A549 (cell line): Measurements from ENCODE around the gene MX2. TPM values are rescaled to one million over a fixed set of nuclear protein-coding genes. Genes with fewer than 3 reads are reported as not detected.

Source experiments
- ATAC-seq, 2 experiments: fragments of 200-7000 bp in 1 of 2; fragments of >200 bp in 1 of 2; cut with Nextera tagmentation in 1 of 2; cut with Tn5 transposase in 1 of 2; 3 replicates each; pipeline versions ENCODE4 v1.8.0 to v1.9.1; 2018 to 2020; ENCODE audit warnings: mild to moderate bottlenecking in 1 of 2, moderate library complexity in 1 of 2
- CTCF ChIA-PET: fragments of 300-600 bp; sonication (Branson Sonifier 250); formaldehyde crosslinking; extraction: SDS; loops from one replicate; lab custom pipeline; 2021; ENCODE audit warnings: antibody characterized with exemption, inconsistent platforms; lab: Yijun Ruan, JAX
- POLR2A ChIA-PET: fragments of 350-600 bp; formaldehyde crosslinking; extraction: SDS; loops from one replicate; lab custom pipeline; 2021; ENCODE audit warnings: antibody characterized with exemption, inconsistent platforms; lab: Yijun Ruan, JAX
- DNase-seq, 2 experiments: peaks; one replicate each; pipeline versions ENCODE4 v3.0.0 to v3.0.0-alpha.2; 2011 to 2016; ENCODE audit warnings: low read depth in 1 of 2, low spot score in 1 of 2
- FAIRE-seq: peaks from 2 replicates; lab custom pipeline; 2011; peaks lifted over from hg19 to GRCh38; lab: Jason Lieb, UNC
- H3K27ac ChIP-seq, 2 experiments: fragments of >200 bp; sonication (Bioruptor Twin); formaldehyde crosslinking; 3 replicates each; pipeline ENCODE4 v1.5.1; 2016 to 2017
- H3K4me1 ChIP-seq: fragments of >200 bp; sonication (Bioruptor Twin); formaldehyde crosslinking; 3 replicates; pipeline ENCODE4 v1.6.1; 2016
- H3K4me2 ChIP-seq: fragments of >200 bp; sonication (Bioruptor Twin); formaldehyde crosslinking; 3 replicates; pipeline ENCODE4 v1.6.1; 2016
- H3K4me3 ChIP-seq: fragments of >200 bp; sonication (Bioruptor Twin); formaldehyde crosslinking; 3 replicates; pipeline ENCODE4 v1.5.1; 2016
- H3K9me3 ChIP-seq: fragments of >200 bp; sonication (Bioruptor Twin); formaldehyde crosslinking; 3 replicates; pipeline ENCODE4 v1.6.1; 2016
- CBX2 ChIP-seq: fragments of 200-600 bp; sonication (generic); IDR thresholded peaks from 2 replicates; pipeline ENCODE4 v1.6.1; 2016; ENCODE audit warnings: low read depth, mild to moderate bottlenecking, borderline replicate concordance
- CHD2 ChIP-seq: fragments of 150-350 bp; IDR thresholded peaks from 2 replicates; pipeline ENCODE4 v1.6.1; 2014; ENCODE audit warnings: low read length; ENCODE audit not compliant: partially characterized antibody
- EHF ChIP-seq: fragments of 250-450 bp; sonication (Bioruptor Pico); IDR thresholded peaks from 2 replicates; pipeline ENCODE4 v1.5.0; 2020; ENCODE audit warnings: mild to moderate bottlenecking
- ESRRA ChIP-seq: fragments of 150-350 bp; IDR thresholded peaks from 2 replicates; pipeline ENCODE4 v1.6.1; 2014; ENCODE audit warnings: mild to moderate bottlenecking, low read length, borderline replicate concordance
- FOSB ChIP-seq: fragments of 250-450 bp; sonication (Bioruptor Pico); IDR thresholded peaks from 2 replicates; pipeline ENCODE4 v1.5.0; 2020; ENCODE audit warnings: mild to moderate bottlenecking, moderate library complexity
- FOXS1 ChIP-seq: fragments of 250-450 bp; sonication (Bioruptor Pico); IDR thresholded peaks from 2 replicates; pipeline ENCODE4 v1.5.0; 2020; ENCODE audit warnings: mild to moderate bottlenecking, moderate library complexity
- GATA3 ChIP-seq: IDR thresholded peaks from 2 replicates; pipeline ENCODE4 v1.6.1; 2012; ENCODE audit warnings: borderline replicate concordance
- HDAC2 ChIP-seq: fragments of 200-600 bp; sonication (generic); IDR thresholded peaks from 2 replicates; pipeline ENCODE4 v1.6.1; 2016
- HOXB5 ChIP-seq: fragments of 250-450 bp; sonication (Bioruptor Pico); IDR thresholded peaks from 2 replicates; pipeline ENCODE4 v1.5.0; 2020; ENCODE audit warnings: mild to moderate bottlenecking, moderate library complexity
- JUN ChIP-seq, 2 experiments: fragments of >200 bp; sonication (Bioruptor Twin); formaldehyde crosslinking; IDR thresholded peaks; 2 replicates in 1 of 2; 3 replicates in 1 of 2; pipeline ENCODE4 v1.6.1; 2016 to 2017
- KDM1A ChIP-seq: fragments of 200-600 bp; sonication (generic); IDR thresholded peaks from 2 replicates; pipeline ENCODE4 v1.6.1; 2016; ENCODE audit warnings: low read depth, mild to moderate bottlenecking
- MAFK ChIP-seq: fragments of 450-650 bp; IDR thresholded peaks from 2 replicates; pipeline ENCODE4 v1.6.1; 2014; ENCODE audit not compliant: partially characterized antibody
- NFE2L2 ChIP-seq: fragments of 150-350 bp; conservative IDR thresholded peaks from 2 replicates; pipeline ENCODE4 v1.6.1; 2014; ENCODE audit warnings: low read length
- NR3C1 ChIP-seq: fragments of >200 bp; sonication (Bioruptor Twin); formaldehyde crosslinking; IDR thresholded peaks from 3 replicates; pipeline ENCODE4 v1.6.1; 2017
- RAD21 ChIP-seq, 2 experiments: fragments of >200 bp in 1 of 2; sonication (Bioruptor Twin) in 1 of 2; formaldehyde crosslinking in 1 of 2; IDR thresholded peaks in 1 of 2; conservative IDR thresholded peaks in 1 of 2; 2 replicates in 1 of 2; 3 replicates in 1 of 2; pipeline ENCODE4 v1.6.1; 2012 to 2018; ENCODE audit warnings: inconsistent platforms in 1 of 2
- RARB ChIP-seq: fragments of 250-450 bp; sonication (Bioruptor Pico); IDR thresholded peaks from 2 replicates; pipeline ENCODE4 v1.8.0; 2021; ENCODE audit warnings: mild to moderate bottlenecking, moderate library complexity
- RFX5 ChIP-seq: fragments of 450-650 bp; IDR thresholded peaks from 2 replicates; pipeline ENCODE4 v1.7.1; 2014; ENCODE audit warnings: antibody characterized with exemption, mild to moderate bottlenecking, moderate library complexity
- SMC3 ChIP-seq: fragments of >200 bp; sonication (Bioruptor Twin); formaldehyde crosslinking; IDR thresholded peaks from 3 replicates; pipeline ENCODE4 v1.6.1; 2018; ENCODE audit warnings: inconsistent platforms
- SREBF2 ChIP-seq: fragments of 450-650 bp; IDR thresholded peaks from 2 replicates; pipeline ENCODE4 v1.6.1; 2014; ENCODE audit warnings: mild to moderate bottlenecking, moderate library complexity
- ZFP36 ChIP-seq: fragments of 450-650 bp; IDR thresholded peaks from 2 replicates; pipeline ENCODE4 v1.6.1; 2014; ENCODE audit warnings: borderline replicate concordance; ENCODE audit not compliant: partially characterized antibody
- WGBS: methylation state at CpG from one replicate; pipeline ENCODE4 v1.1.6; 2017; ENCODE audit errors: missing lambda C conversion rate; 5-methylcytosine and 5-hydroxymethylcytosine counted together
- polyA plus RNA-seq, 4 experiments: library from polyadenylated mRNA; depleted of rRNA in 3 of 4; stranded (reverse); fragments of >200 nt; fragmentation: RNase III in 1 of 4; extraction: RNeasy Plus Mini Kit Qiagen cat#74134 plus additional on column Dnase treatment in 1 of 4; gene quantifications; 2 replicates in 3 of 4; 3 replicates in 1 of 4; pipeline ENCODE4 v1.2.3, GENCODE V29; 2011 to 2017
- TF ChIP-seq, protein P1 (sequence below): fragments of 250-450 bp; sonication (Bioruptor Pico); IDR thresholded peaks from 2 replicates; pipeline ENCODE4 v1.5.0; 2021; ENCODE audit warnings: mild to moderate bottlenecking, moderate library complexity, borderline replicate concordance
- TF ChIP-seq, protein P2 (sequence below): fragments of >200 bp; sonication (Bioruptor Twin); formaldehyde crosslinking; IDR thresholded peaks from 3 replicates; pipeline ENCODE4 v1.6.1; 2016
- TF ChIP-seq, protein P3 (sequence below): fragments of 150-350 bp; IDR thresholded peaks from 2 replicates; pipeline ENCODE4 v1.6.1; 2014; ENCODE audit warnings: low read depth, mild to moderate bottlenecking, low read length

The MX2 gene
- polyA plus RNA-seq, 2 of the 4 experiments (the other 2 are of a cell fraction): not detected

DNA sequence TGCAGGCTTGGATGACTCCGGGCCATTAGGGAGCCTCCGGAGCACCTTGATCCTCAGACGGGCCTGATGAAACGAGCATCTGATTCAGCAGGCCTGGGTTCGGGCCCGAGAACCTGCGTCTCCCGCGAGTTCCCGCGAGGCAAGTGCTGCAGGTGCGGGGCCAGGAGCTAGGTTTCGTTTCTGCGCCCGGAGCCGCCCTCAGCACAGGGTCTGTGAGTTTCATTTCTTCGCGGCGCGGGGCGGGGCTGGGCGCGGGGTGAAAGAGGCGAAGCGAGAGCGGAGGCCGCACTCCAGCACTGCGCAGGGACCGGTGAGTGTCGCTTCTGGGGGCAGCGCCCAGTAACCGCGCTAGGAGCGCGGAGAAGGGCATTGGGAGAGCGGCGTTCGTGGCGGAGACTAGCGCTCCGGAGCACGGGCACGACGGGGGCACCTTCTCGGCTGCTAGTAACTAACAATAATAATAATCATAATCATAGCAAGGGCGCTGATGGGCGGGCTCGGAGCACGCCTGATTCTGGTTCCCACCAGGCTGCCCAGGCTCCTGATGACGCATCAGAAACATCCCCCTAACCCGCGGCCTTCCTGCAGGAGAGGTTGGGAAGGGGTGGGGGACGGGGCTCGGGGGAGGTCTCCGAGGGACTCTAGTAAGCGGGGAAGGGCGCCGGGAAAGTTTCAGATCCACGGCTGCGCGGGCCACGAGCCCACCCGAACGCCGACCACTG is 64.3 kb downstream of the MX2 start, which contains the start of gene MX1:
Gene MX1 (plus strand): TSS at position 286 of the 722 bp plus-strand sequence. CDS start 5,832 bp downstream, outside the sequence.
- CTCF ChIA-PET: no interaction called here
- H3K9me3 ChIP-seq: no peaks in the 10 kb centered on the region
- H3K4me3 ChIP-seq: peak within 1 kb of the TSS; percentile 49
- POLR2A ChIA-PET: no interaction called here
- FAIRE-seq: no peak
- DNase-seq: peak; percentile 10
- peak; percentile 55 to 82; a peak in 5 of 6 replicates for ATAC-seq
- peak within 1 kb of the TSS; percentile 27 to 71; a peak in 2 of 6 replicates for H3K27ac ChIP-seq
- no peak for TF ChIP-seq NFE2L2
- TF ChIP-seq, protein P1, sequence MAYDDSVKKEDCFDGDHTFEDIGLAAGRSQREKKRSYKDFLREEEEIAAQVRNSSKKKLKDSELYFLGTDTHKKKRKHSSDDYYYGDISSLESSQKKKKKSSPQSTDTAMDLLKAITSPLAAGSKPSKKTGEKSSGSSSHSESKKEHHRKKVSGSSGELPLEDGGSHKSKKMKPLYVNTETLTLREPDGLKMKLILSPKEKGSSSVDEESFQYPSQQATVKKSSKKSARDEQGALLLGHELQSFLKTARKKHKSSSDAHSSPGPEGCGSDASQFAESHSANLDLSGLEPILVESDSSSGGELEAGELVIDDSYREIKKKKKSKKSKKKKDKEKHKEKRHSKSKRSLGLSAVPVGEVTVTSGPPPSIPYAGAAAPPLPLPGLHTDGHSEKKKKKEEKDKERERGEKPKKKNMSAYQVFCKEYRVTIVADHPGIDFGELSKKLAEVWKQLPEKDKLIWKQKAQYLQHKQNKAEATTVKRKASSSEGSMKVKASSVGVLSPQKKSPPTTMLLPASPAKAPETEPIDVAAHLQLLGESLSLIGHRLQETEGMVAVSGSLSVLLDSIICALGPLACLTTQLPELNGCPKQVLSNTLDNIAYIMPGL: no peak
- TF ChIP-seq JUN (IDR thresholded peaks at IDR 0.05): no peak
- no peak for TF ChIP-seq RFX5
- TF ChIP-seq CBX2: no peak
- no peak for TF ChIP-seq EHF (CRISPR knock-in tag)
- TF ChIP-seq, protein P2, sequence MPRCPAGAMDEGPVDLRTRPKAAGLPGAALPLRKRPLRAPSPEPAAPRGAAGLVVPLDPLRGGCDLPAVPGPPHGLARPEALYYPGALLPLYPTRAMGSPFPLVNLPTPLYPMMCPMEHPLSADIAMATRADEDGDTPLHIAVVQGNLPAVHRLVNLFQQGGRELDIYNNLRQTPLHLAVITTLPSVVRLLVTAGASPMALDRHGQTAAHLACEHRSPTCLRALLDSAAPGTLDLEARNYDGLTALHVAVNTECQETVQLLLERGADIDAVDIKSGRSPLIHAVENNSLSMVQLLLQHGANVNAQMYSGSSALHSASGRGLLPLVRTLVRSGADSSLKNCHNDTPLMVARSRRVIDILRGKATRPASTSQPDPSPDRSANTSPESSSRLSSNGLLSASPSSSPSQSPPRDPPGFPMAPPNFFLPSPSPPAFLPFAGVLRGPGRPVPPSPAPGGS: no peak
- TF ChIP-seq HOXB5 (CRISPR knock-in tag): no peak
- peak within 1 kb of the TSS; percentile 84 for H3K4me2 ChIP-seq
- H3K4me1 ChIP-seq: no peaks in the 10 kb centered on the region
- 25% methylated on average over 17 of the region's 65 CpGs for whole genome bisulfite sequencing

DNA sequence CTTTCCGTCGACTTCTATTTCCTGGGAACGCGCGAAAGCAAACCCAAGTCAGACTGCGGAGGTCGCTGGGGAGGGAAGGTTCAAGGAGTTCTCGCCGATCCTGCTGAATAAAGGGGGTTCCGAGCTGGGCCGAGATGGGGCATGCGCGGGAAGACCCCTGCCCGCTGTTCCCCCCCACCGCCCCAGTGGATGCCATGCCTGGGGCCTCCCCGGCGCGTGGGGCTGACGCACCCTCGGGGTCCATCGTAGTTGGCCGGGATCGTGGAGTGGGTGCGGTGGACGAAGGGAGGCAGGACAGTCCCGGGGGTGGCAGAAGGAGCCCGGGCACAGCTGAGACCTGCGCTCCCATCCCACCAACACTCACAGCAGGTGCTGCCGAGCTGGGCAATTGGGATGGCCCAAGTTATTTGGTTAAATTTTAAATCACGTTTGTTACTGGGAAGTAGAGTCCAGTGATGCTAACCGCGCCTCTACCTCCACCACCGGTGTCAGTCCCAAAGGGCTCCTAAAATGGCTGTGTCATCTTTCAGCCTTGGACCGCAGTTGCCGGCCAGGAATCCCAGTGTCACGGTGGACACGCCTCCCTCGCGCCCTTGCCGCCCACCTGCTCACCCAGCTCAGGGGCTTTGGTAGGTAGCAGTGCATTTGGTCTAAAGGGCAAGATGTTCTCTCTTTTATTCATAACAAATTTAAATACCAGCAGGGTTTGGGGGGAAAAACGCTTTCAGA is 65.0 kb downstream of the MX2 start:
- FAIRE-seq (no peak), DNase-seq (no peak), ATAC-seq (no peak)
- H3K4me1 ChIP-seq: no peaks in the 10 kb centered on the region
- ChIA-PET CTCF (interaction anchor here (1.2 kb wide), 1 partner anchor 143 kb away, joined by 3 read pairs; no protein-coding TSS in a partner anchor), POLR2A (no interaction called here)
- H3K4me2 ChIP-seq: peak overlapping the region; percentile 84
- WGBS: 83% methylated on average over 33 of the region's 41 CpGs
- TF ChIP-seq EHF (CRISPR knock-in tag) (no peak), RFX5 (no peak), RAD21 (conservative IDR thresholded peaks at IDR 0.05 in 1 of 2, IDR thresholded peaks at IDR 0.05 in 1 of 2) (no peak), MAFK (no peak), ESRRA (no peak), HDAC2 (no peak), GATA3 (no peak)
- TF ChIP-seq, protein P3, sequence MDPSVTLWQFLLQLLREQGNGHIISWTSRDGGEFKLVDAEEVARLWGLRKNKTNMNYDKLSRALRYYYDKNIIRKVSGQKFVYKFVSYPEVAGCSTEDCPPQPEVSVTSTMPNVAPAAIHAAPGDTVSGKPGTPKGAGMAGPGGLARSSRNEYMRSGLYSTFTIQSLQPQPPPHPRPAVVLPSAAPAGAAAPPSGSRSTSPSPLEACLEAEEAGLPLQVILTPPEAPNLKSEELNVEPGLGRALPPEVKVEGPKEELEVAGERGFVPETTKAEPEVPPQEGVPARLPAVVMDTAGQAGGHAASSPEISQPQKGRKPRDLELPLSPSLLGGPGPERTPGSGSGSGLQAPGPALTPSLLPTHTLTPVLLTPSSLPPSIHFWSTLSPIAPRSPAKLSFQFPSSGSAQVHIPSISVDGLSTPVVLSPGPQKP: no peak
- TF ChIP-seq, protein P2: no peak
- H3K4me3 ChIP-seq: peak overlapping the region; percentile 49
- peak overlapping the region in 1 of 2 experiments; percentile 71; a peak in 2 of 6 replicates for H3K27ac ChIP-seq
- H3K9me3 ChIP-seq: no peaks in the 10 kb centered on the region

DNA sequence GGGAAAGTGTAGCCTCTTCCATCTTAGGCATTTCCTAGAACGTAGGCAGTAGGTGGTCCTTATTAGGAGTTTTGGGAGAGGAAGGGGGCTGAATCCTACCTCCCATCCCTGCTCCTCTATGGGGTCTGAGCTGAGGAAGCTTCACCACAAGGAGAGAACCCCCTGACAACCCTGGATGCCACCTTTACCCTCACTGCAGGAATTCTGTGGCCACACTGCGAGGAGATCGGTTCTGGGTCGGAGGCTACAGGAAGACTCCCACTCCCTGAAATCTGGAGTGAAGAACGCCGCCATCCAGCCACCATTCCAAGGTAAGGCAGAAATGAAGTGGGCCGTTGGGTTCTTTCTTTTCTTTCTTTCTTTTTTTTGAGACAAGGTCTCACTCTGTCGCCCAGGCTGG is 65.7 kb downstream of the MX2 start:
- FAIRE-seq (no peak), ATAC-seq (no peak), DNase-seq (no peak)
- no peak overlapping the region for H3K27ac ChIP-seq
- no peak overlapping the region for H3K4me2 ChIP-seq
- H3K9me3 ChIP-seq: no peaks in the 10 kb centered on the region
- ChIA-PET CTCF (interaction anchor here (1.2 kb wide), 1 partner anchor 144 kb away, joined by 3 read pairs; no protein-coding TSS in a partner anchor), POLR2A (no interaction called here)
- no peaks in the 10 kb centered on the region for H3K4me1 ChIP-seq
- TF ChIP-seq FOSB (CRISPR knock-in tag) (no peak), CHD2 (no peak), RARB (CRISPR knock-in tag) (no peak), SREBF2 (no peak), SMC3 (no peak), ZFP36 (no peak), ESRRA (no peak), FOXS1 (CRISPR knock-in tag) (no peak), HOXB5 (CRISPR knock-in tag) (no peak), EHF (CRISPR knock-in tag) (no peak), NR3C1 (no peak), KDM1A (no peak)
- 87% methylated on average over 8 of the region's 8 CpGs for WGBS
- H3K4me3 ChIP-seq: no peak overlapping the region
